Ovary (tissue), 9 donors: ENCODE data around the gene LMTK3. TPM values are rescaled to one million over a fixed set of nuclear protein-coding genes. Genes with fewer than 3 reads are reported as not detected.
A peak's percentile ranks its signal among the peaks of the same experiment; 100 is the strongest.

ENCODE experiments used
- DNase-seq, 5 donors: peaks; one replicate each; pipeline ENCODE4 v3.0.0-alpha.2; 2019 to 2020
- H3K27ac ChIP-seq, 2 donors: fragments of 200-600 bp; one replicate each; pipeline versions ENCODE4 v1.5.1 to v1.8.0; 2019 to 2022
- H3K27me3 ChIP-seq: fragments of 200-600 bp; one replicate; pipeline ENCODE4 v1.8.0; 2022
- H3K36me3 ChIP-seq: fragments of 200-600 bp; sonication (generic); one replicate; pipeline ENCODE4 v1.5.1; 2019
- H3K4me1 ChIP-seq: one replicate; pipeline ENCODE4 v1.8.1; 2013; ENCODE audit warnings: mild to moderate bottlenecking, moderate library complexity; ENCODE audit not compliant: insufficient read depth
- H3K4me3 ChIP-seq: fragments of 200-600 bp; sonication (generic); one replicate; pipeline ENCODE4 v1.5.1; 2017
- H3K9me3 ChIP-seq, 2 donors: fragments of 200-600 bp in 1 of 2; sonication (generic) in 1 of 2; one replicate each; pipeline versions ENCODE4 v1.5.1 to v1.8.1; 2013 to 2019; ENCODE audit warnings: mild to moderate bottlenecking in 1 of 2, moderate library complexity in 1 of 2
- CTCF ChIP-seq, 3 donors: fragments of 450-650 bp in 2 of 3; fragments of 200-600 bp in 1 of 3; IDR thresholded peaks; one replicate each; pipeline versions ENCODE4 v1.5.1 to v1.8.0; 2016 to 2022; ENCODE audit warnings: antibody characterized with exemption in 3 of 3, mild to moderate bottlenecking in 1 of 3
- EP300 ChIP-seq: sonication (generic); formaldehyde crosslinking; IDR thresholded peaks from one replicate; pipeline ENCODE4 v1.6.1; 2017; ENCODE audit warnings: antibody characterized with exemption
- POLR2A ChIP-seq: fragments of 450-650 bp; IDR thresholded peaks from one replicate; pipeline ENCODE4 v1.6.1; 2017; ENCODE audit warnings: antibody characterized with exemption, mild to moderate bottlenecking, moderate library complexity
- WGBS, 3 donors: extraction: QIAGEN DNeasy Blood & Tissue Kit in 1 of 3; methylation state at CpG; one replicate each; pipeline versions ENCODE4 v1.1.5 to v1.1.7; 2013 to 2017; 5-methylcytosine and 5-hydroxymethylcytosine counted together
- intact Hi-C, 4 donors: fragments of 100-400 bp; cut with DNase I; formaldehyde crosslinking; loops; one replicate each; pipeline versions ENCODE4 v1.11.0 to v1.15.1; 2022 to 2023
- polyA plus RNA-seq, 2 donors: library from polyadenylated mRNA; stranded (reverse); fragments of 200-250 nt in 1 of 2; fragments of 350-450 nt in 1 of 2; fragmentation: Illumina TruSeq in 1 of 2; extraction: RNeasy Lipid Tissue Mini Kit (QIAGEN cat#74804) in 1 of 2; gene quantifications; one replicate each; pipeline ENCODE4 v1.2.3, GENCODE V29; 2013 to 2014
- total RNA-seq, 7 donors: library from RNA; depleted of rRNA in 2 of 7; stranded (reverse); fragments of >200 nt in 2 of 7; fragmentation: NEBNext Ultra II Directional in 3 of 7; extraction: Animal tissue kit (Norgen Biotek cat#: 25700) in 3 of 7; gene quantifications; one replicate each; pipeline versions ENCODE4 v1.1.0 to v1.2.4, GENCODE V29; 2016 to 2023
- donor health status: DM: no; HTN: no; CAD: no; lungs with moderate emphysema.
- donor health status: DM: no; HTN: no; CAD: no.
- donor health status: Bipolar disorder and iron deficiency.
- donor health status: DM: yes; HTN: yes; CAD: no.
- donor health status: DM: no; HTN: no; CAD: no.
- donor health status: DM: yes; HTN: yes; CAD: no.

Gene LMTK3
- total and polyA plus RNA-seq, 9 donors: 0.27 to 2.5 (median 0.49) TPM; not detected in 1

GRCh38 chr19:48507911-48508439 is 3.7 kb downstream of the LMTK3 start:
- intact Hi-C loops: no loop called here
- peaks cover 6% of the 10 kb centered on the region for H3K27me3 ChIP-seq
- no peaks in the 10 kb centered on the region for H3K4me1 ChIP-seq
- H3K36me3 ChIP-seq: no peaks in the 10 kb centered on the region
- no peak for DNase-seq
- TF ChIP-seq EP300: no peak
- no peak for TF ChIP-seq CTCF (IDR thresholded peaks at IDR 0.05)
- H3K9me3 ChIP-seq: no peaks in the 10 kb centered on the region
- H3K4me3 ChIP-seq: no peak overlapping the region
- 86 to 87% (median 87%) methylated on average over 7 of the region's 7 CpGs for WGBS, 3 donors
- no peak overlapping the region for H3K27ac ChIP-seq

- no peak for DNase-seq
- intact Hi-C loops: no loop called here
Observed at GRCh38 chr19:48506138-48506733, 5.4 kb downstream of the LMTK3 start.

GRCh38 chr19:48502350-48503018 is 9.2 kb downstream of the LMTK3 start:
- Histone ChIP-seq H3K4me3 (no peak overlapping the region), H3K9me3 (no peaks in the 10 kb centered on the region), H3K27me3 (peaks cover 2% of the 10 kb centered on the region), H3K36me3 (no peaks in the 10 kb centered on the region), H3K4me1 (peaks cover 3% of the 10 kb centered on the region), H3K27ac (no peak overlapping the region)
- DNase-seq: no peak
- intact Hi-C loops: loop anchor here in 1 of 4 donors (5.0 kb wide), 1 partner anchor 40 kb away; no protein-coding TSS in a partner anchor
- WGBS, 3 donors: 28 to 32% (median 31%) methylated on average over 27 of the region's 27 CpGs
- TF ChIP-seq POLR2A (no peak), EP300 (no peak), CTCF (IDR thresholded peaks at IDR 0.05) (no peak)

More at GRCh38 chr19:48506138-48506733, 5.4 kb downstream of the LMTK3 start:
- peaks cover 2% of the 10 kb centered on the region for H3K4me1 ChIP-seq
- no peaks in the 10 kb centered on the region for H3K27me3 ChIP-seq
- no peak overlapping the region for H3K4me3 ChIP-seq
- WGBS, 3 donors: 65 to 70% (median 70%) methylated on average over 5 of the region's 5 CpGs
- no peak overlapping the region for H3K27ac ChIP-seq
- no peaks in the 10 kb centered on the region for H3K9me3 ChIP-seq
- no peaks in the 10 kb centered on the region for H3K36me3 ChIP-seq
- TF ChIP-seq CTCF (IDR thresholded peaks at IDR 0.05) (no peak), EP300 (no peak), POLR2A (no peak)

- Histone ChIP-seq H3K27me3 (peaks cover 2% of the 10 kb centered on the region), H3K9me3 (no peaks in the 10 kb centered on the region), H3K27ac (no peak overlapping the region), H3K36me3 (no peaks in the 10 kb centered on the region), H3K4me1 (peaks cover 3% of the 10 kb centered on the region), H3K4me3 (no peak overlapping the region)
- WGBS, 3 donors: 3 to 5% (median 4%) methylated on average over 19 to 20 of the region's 20 CpGs
- intact Hi-C loops: loop anchor here in 1 of 4 donors (5.0 kb wide), 1 partner anchor 39 kb away; no protein-coding TSS in a partner anchor
- peak in 1 of 5 donors; percentile 44 for DNase-seq
- TF ChIP-seq POLR2A (no peak), EP300 (no peak), CTCF (IDR thresholded peaks at IDR 0.05) (no peak)
Observed at GRCh38 chr19:48501494-48502349, 9.9 kb downstream of the LMTK3 start.
